HG03575 (cell line): ENCODE data around the gene COBL.

Source experiments
- ATAC-seq: cut with Tn5 transposase; IDR thresholded peaks from one replicate; pipeline ENCODE4 v1.9.1; 2021; ENCODE audit not compliant: unreplicated experiment, insufficient number of reproducible peaks, low FRiP score; ENCODE audit errors: extremely low read depth

The COBL gene, protein sequence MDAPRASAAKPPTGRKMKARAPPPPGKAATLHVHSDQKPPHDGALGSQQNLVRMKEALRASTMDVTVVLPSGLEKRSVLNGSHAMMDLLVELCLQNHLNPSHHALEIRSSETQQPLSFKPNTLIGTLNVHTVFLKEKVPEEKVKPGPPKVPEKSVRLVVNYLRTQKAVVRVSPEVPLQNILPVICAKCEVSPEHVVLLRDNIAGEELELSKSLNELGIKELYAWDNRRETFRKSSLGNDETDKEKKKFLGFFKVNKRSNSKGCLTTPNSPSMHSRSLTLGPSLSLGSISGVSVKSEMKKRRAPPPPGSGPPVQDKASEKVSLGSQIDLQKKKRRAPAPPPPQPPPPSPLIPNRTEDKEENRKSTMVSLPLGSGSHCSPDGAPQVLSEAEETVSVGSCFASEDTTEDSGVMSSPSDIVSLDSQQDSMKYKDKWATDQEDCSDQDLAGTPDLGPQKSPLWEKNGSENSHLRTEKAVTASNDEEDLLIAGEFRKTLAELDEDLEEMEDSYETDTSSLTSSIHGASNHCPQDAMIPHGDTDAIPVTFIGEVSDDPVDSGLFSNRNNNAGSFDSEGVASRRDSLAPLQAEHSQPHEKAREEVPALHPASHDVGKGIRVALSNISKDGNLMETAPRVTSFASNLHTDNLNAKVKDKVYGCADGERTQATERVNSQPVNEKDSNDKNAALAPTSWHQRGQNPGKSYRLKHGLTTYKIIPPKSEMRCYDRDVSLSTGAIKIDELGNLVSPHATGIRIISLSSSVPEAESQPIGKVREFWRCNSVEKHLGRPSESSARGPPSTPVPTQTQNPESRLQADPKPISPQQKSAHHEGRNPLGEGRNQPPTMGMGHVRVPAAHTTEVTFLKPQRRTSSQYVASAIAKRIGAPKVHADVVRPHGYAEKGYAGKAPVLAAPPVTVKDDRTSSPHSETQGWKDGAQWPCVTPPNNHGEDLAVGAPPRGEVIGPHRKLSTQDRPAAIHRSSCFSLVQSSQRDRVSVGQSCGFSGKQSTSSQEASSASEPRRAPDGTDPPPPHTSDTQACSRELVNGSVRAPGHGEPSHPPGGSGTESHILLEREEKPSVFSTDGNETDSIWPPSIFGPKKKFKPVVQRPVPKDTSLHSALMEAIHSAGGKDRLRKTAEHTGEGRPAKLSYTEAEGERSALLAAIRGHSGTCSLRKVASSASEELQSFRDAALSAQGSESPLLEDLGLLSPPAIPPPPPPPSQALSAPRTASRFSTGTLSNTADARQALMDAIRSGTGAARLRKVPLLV

DNA sequence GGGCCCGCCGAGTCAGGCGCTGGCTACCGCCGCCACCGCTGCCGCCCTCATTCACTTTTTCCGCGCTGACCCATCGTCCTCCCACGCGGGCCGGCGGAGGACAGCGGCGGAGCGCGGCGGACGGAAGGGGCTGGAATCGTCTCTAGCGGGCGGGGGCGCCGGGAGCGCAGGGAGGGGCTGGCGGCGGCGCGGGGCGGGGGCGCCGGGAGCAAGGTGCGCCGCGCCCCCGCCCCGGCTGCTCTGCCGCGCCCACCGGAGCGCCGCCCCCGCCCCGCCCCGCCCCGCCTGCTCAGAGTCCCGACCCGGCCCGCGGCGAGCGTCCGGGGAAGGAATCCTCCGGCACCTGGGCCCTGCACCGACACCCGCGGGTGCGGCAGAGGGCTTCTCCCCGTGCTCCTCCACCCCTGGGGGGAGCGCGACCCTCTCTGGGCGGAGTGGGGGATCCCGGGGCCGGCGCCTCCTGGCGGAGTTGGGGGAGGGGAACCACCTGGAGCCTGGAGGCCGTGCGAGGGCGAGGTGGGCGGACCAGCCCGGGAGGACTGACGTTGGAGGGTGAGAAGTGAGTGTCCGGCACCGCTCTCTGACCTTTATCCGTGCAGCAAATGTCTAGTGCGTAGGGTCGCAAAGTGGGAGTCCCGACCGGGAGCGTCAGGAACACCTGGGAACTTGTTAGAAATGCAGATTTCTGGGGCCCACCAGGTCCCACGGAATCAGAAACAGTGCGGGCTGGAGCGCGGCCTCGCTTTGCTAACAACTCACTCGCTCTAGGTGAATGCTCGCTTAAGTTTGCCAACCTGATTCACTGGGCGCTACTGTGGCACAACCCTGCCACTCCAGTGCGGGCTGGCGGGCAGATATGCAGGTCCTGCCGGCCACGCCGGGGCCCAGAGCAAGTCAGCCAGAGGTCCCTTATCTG, at the start of gene COBL:
Gene COBL (minus strand): TSS at position 144 of the 916 bp plus-strand sequence. CDS start 176 bp downstream, outside the sequence.
- ATAC-seq: no peak

- no peak for ATAC-seq
These were observed 49.6 kb upstream of the COBL start for GRCh38 chr7:51366172-51366728.

GRCh38 chr7:51357821-51358220, 41.2 kb upstream of the COBL start:
- no peak for ATAC-seq

- ATAC-seq: no peak
These were observed 40.4 kb upstream of the COBL start for GRCh38 chr7:51356849-51357516.

GRCh38 chr7:51354897-51355296, 38.3 kb upstream of the COBL start:
- ATAC-seq: no peak

- no peak for ATAC-seq
These were observed 37.8 kb upstream of the COBL start for GRCh38 chr7:51354434-51354833.

DNA sequence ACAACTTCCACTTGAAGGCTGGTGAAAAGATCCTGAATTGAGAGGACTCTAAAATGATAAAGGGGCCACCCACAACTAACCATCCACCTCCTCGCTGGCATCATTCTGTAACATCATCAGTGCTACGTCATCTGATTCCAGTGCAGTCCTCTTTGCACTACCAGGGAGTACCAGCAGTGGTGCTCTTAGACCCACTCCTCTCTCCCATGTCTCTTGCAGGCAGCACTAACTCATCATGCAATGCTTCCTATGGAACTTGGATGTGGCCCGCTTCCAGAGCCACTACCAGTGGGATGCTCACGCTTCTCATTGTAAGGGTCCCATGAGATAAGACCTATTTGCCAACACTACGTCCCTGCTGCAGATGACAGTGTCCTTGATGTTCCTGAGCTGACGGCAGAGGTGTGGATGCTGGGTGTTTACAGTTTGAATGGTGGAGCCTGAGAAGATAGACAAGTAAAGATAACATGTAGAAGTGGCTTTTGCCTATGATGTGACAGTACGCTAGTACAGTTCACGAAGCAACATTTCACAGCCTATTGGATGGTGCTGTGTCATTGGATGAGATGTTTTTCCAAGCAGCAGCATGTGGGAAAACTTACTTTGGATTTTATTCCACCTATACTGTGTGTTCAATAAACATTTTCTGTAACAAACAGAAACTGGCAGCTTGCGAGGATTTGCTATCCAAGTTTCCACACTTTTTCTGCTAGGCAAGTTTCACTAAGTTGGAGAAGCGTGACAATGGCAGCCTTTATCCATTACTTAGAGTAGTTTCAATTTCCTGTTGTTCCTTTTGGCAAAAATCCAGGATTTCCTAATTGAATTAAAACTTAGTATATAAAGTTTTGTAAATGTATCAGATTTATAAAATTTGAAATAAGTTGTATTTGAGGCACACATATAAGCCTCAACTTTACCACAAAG, 35.8 kb upstream of the COBL start:
- ATAC-seq: no peak

DNA sequence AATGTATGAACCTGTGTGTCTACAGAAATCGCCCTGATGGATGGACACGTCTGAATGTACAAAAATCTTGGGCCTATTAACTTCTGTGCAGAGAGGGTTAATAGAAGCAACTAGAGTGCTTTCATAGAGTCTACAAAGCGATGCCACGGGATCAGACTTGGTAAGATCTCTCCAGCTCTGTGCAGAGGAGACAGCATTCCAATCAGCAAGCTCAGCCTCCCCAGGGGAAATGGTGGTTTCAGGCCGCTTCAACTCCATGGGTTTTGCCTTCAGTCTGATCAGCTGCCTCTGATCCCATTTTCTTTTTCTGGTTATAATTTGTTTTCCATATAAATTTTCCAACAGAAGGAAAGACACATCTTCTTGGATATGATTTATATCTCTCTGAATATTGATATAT, 35.1 kb upstream of the COBL start:
- ATAC-seq: no peak

DNA sequence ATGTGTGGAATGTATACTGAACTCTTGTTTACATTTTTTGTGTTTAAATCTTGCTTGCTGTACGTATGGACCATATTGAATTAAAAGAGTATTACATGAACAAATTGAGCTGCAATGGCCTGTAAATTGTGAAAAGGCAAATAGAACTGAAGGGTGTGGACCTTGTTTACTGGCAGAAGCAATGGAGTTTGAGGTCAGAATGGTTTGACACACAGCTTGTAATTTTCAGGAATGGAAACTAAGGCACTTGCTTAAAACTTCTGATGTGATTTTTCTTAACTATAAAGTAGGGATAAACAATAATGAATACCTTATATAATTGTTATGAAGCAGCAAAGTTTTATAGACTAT, 33.9 kb upstream of the COBL start:
- no peak for ATAC-seq

GRCh38 chr7:51349820-51350545, 33.4 kb upstream of the COBL start:
- ATAC-seq: no peak

GRCh38 chr7:51346126-51346525, 29.5 kb upstream of the COBL start:
- ATAC-seq: no peak

DNA sequence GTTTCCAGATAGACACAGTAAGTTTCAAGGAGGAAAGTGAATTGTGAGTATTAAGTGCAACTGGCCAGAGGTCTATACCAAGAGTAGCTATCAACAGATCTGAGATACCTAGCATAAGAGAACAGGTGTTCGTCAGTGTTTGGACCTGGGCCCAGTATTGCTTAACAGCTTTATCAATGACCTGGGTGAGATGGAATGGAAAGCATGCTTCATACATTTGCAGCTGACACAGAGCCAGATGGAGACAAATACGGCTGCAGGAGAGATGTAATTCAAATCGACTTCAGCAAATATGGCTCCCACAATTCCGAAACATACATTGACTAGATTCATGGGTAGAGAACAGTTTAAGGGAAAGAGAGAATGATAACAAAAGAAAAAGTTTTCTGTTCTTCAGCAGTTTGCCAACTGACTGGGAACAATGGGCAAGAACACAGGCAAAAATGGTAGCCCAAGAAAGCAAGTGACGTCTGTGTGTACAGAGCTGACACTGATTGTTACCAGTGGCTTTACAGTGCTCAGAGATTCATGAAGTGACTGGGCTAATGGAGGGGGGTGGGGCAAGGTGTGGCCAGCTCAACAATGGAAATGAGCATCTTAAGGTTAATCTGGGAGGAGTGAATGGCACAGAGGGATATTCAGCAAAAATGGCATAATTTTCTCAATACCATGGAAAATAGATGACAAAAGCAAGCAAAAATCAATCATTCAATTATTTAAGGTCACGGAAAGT, 28.0 kb upstream of the COBL start:
- no peak for ATAC-seq

GRCh38 chr7:51340936-51341335, 24.3 kb upstream of the COBL start:
- no peak for ATAC-seq

- no peak for ATAC-seq
These were observed 23.6 kb upstream of the COBL start for GRCh38 chr7:51340029-51340838.

DNA sequence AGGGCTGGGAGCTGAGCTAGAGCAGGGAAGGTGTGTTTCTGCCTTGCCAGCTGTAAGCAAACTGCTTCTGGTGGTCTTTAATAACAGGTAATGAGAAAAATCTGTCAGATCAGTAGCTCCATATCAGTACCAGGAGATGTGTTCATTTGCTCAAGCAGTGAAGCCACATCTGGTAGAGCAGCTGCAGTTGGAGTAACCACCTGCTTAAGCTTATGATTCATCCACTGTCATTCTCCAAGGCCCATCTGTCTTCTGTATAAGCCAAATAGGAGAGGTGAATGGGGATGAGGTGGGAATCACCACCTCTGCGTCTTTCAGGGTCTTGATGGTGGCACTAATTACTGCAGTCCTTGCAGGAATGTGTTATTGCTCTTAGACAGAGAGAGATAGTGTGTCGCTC, 18.4 kb upstream of the COBL start:
- no peak for ATAC-seq
